ENCODE results near the gene CHST2.
"Not testable (repeated sequence)": the region's sequence is repeated elsewhere in the genome, so short reads cannot be mapped to it uniquely, and the experiment has no call there.

The CHST2 gene

GRCh38 chr3:143119009-143119914, at the start of gene CHST2:
Gene CHST2, plus strand, starts transcription at chr3:143119771. Its CDS starts 1,046 bp downstream, at chr3:143120817.
- TF ChIP-seq JUND (IDR thresholded peaks at IDR 0.05; ENCODE audit: low read depth), result no peak
- no peak for DNase-seq (ENCODE audit: low read depth in 1 of 2, low spot score in 1 of 2)
- in situ Hi-C loops (cut with HindIII; ENCODE audit: low pct_unique_long_range_greater_than_20kb, low sequenced_read_pairs), result no loop called here

- TF ChIP-seq JUND (IDR thresholded peaks at IDR 0.05; ENCODE audit: low read depth), result no peak
- DNase-seq (ENCODE audit: low read depth in 1 of 2, low spot score in 1 of 2), result peak in 1 of 2 experiments; percentile 27
- in situ Hi-C loops (cut with HindIII; ENCODE audit: low pct_unique_long_range_greater_than_20kb, low sequenced_read_pairs), result no loop called here
These were observed 48.5 kb upstream of the CHST2 start for GRCh38 chr3:143070977-143071551.

GRCh38 chr3:143071776-143072175, 47.8 kb upstream of the CHST2 start:
- no peak for DNase-seq (ENCODE audit: low read depth in 1 of 2, low spot score in 1 of 2)
- in situ Hi-C loops (cut with HindIII; ENCODE audit: low pct_unique_long_range_greater_than_20kb, low sequenced_read_pairs), result no loop called here
- no peak for TF ChIP-seq JUND (IDR thresholded peaks at IDR 0.05; ENCODE audit: low read depth)

- DNase-seq (ENCODE audit: low read depth in 1 of 2, low spot score in 1 of 2); in situ Hi-C loops (cut with HindIII; ENCODE audit: low pct_unique_long_range_greater_than_20kb, low sequenced_read_pairs): not testable (repeated sequence)
These were observed 47.1 kb upstream of the CHST2 start for GRCh38 chr3:143072298-143073020.

- in situ Hi-C loops (cut with HindIII; ENCODE audit: low pct_unique_long_range_greater_than_20kb, low sequenced_read_pairs); DNase-seq (ENCODE audit: low read depth in 1 of 2, low spot score in 1 of 2): not testable (repeated sequence)
These were observed 46.0 kb upstream of the CHST2 start for GRCh38 chr3:143073541-143073940.

- in situ Hi-C loops (cut with HindIII; ENCODE audit: low pct_unique_long_range_greater_than_20kb, low sequenced_read_pairs); DNase-seq (ENCODE audit: low read depth in 1 of 2, low spot score in 1 of 2): not testable (repeated sequence)
These were observed 45.6 kb upstream of the CHST2 start for GRCh38 chr3:143073983-143074382.

- DNase-seq (ENCODE audit: low read depth in 1 of 2, low spot score in 1 of 2), result no peak
- TF ChIP-seq JUND (IDR thresholded peaks at IDR 0.05; ENCODE audit: low read depth), result no peak
These were observed 40.7 kb upstream of the CHST2 start for GRCh38 chr3:143078883-143079282.

GRCh38 chr3:143080196-143080595, 39.4 kb upstream of the CHST2 start:
- in situ Hi-C loops (cut with HindIII; ENCODE audit: low pct_unique_long_range_greater_than_20kb, low sequenced_read_pairs), result no loop called here
- no peak for TF ChIP-seq JUND (IDR thresholded peaks at IDR 0.05; ENCODE audit: low read depth)
- no peak for DNase-seq (ENCODE audit: low read depth in 1 of 2, low spot score in 1 of 2)

More at GRCh38 chr3:143078883-143079282, 40.7 kb upstream of the CHST2 start:
- in situ Hi-C loops (cut with HindIII; ENCODE audit: low pct_unique_long_range_greater_than_20kb, low sequenced_read_pairs), result no loop called here

- in situ Hi-C loops (cut with HindIII; ENCODE audit: low pct_unique_long_range_greater_than_20kb, low sequenced_read_pairs), result no loop called here
- no peak for DNase-seq (ENCODE audit: low read depth in 1 of 2, low spot score in 1 of 2)
- no peak for TF ChIP-seq JUND (IDR thresholded peaks at IDR 0.05; ENCODE audit: low read depth)
These were observed 38.2 kb upstream of the CHST2 start for GRCh38 chr3:143081365-143081764.

GRCh38 chr3:143081844-143082778, 37.5 kb upstream of the CHST2 start:
- in situ Hi-C loops (cut with HindIII; ENCODE audit: low pct_unique_long_range_greater_than_20kb, low sequenced_read_pairs), result no loop called here
- TF ChIP-seq JUND (IDR thresholded peaks at IDR 0.05; ENCODE audit: low read depth), result no peak
- DNase-seq (ENCODE audit: low read depth in 1 of 2, low spot score in 1 of 2), result no peak

GRCh38 chr3:143083781-143084180, 35.8 kb upstream of the CHST2 start:
- TF ChIP-seq JUND (IDR thresholded peaks at IDR 0.05; ENCODE audit: low read depth), result no peak
- in situ Hi-C loops (cut with HindIII; ENCODE audit: low pct_unique_long_range_greater_than_20kb, low sequenced_read_pairs), result no loop called here
- no peak for DNase-seq (ENCODE audit: low read depth in 1 of 2, low spot score in 1 of 2)

Measured in T47D (cell line).